Measurements from ENCODE around the gene DCAF8. TPM values are rescaled to one million over a fixed set of nuclear protein-coding genes. Genes with fewer than 3 reads are reported as not detected.
"Not testable (repeated sequence)": the region's sequence is repeated elsewhere in the genome, so short reads cannot be mapped to it uniquely, and the experiment has no call there.

DCAF8 gene
- 28.4 and 31.4 TPM in 2 replicates for total RNA-seq (2014; rRNA removed; shearing (Covaris generic))

DNA sequence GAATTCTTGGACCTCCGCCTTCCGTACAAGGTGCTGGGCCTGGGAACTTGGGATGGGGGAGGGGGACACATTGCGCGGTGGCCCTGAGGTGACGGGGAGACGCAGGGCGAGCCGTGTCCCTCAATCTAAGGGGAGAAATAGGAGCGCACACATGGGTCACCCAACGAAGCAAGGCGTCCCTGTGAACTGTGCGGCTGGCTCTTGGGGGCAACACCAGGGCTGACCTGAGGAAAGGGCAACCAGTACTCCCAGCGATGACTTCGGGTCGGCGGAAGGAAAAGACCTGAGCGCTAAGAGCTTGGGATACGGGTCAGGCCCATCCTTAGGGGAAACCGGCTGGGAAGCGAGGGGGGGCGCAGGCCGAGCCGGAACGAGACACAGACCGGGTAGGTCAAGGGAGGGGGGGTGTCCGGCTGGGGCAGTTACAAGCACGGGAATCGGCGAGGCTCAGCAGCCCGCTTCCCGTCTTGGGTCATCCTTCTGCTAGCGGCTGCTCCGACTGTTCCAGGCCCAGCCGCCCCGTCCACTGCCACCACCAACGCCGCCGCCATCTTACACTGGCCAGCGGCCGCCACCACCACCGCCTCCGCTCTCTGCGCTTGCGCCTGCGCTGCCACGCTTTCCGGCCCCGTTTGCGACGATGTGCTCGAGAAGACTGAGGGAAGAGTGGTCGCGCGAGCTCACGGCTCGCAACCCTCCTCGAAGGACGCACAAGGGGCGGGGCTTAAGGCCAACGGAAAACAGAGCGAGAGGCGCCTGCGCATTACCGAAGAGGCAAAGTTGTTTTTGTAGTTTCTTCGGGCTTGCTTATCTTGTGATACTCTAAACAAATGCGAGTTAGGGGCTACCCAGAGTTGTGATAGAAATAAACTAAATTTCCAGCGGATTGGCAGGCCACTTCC lies at the start of gene DCAF8:
Gene DCAF8, minus strand, starts transcription at position 657 of the 902 bp plus-strand sequence. CDS start 18,541 bp downstream, outside the sequence.
- peak; percentile 94 for DNase-seq (ENCODE audit: low read depth)

GRCh38 chr1:160309571-160309970 lies 47.2 kb upstream of the DCAF8 start:
- no peak for DNase-seq (ENCODE audit: low read depth)

DNA sequence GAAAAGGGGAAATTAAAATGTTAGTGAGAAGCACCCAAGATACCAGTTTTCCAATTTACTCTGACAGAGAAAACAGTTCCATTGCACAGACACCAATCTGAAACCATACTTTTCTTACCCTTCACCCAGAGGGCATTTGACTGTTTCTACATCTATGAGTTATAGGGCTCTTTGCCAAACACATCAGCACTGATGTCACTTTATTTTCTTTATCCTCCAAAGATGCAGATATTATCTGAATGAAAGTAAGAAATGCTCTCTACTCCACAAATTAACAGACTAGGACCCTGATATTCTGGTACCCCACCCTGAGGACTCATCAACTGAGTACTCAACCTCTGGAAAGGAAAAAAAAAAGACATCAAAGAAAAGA lies 46.8 kb upstream of the DCAF8 start:
- DNase-seq (ENCODE audit: low read depth), result peak; percentile 22

GRCh38 chr1:160308451-160309184 lies 46.3 kb upstream of the DCAF8 start:
- DNase-seq (ENCODE audit: low read depth), result no peak

GRCh38 chr1:160307118-160307791 lies 44.9 kb upstream of the DCAF8 start:
- no peak for DNase-seq (ENCODE audit: low read depth)

DNA sequence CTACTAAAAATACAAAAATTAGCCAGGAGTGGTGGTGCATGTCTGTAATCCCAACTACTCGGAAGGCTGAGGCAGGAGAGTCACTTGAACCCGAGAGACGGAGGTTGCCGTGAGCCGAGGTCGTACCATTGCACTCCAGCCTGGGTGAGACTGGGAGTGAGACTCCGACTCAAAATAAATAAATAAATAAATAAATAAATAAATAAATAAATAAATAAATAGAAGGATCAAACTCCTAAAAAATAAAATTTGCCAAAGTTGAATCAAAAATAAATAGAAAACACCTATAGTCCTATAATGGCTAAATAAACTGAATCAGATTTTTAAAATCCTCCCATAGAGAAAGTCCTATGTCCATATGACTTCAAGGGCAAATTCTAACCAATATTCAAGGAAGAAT lies 37.8 kb upstream of the DCAF8 start:
- DNase-seq (ENCODE audit: low read depth), result no peak

DNA sequence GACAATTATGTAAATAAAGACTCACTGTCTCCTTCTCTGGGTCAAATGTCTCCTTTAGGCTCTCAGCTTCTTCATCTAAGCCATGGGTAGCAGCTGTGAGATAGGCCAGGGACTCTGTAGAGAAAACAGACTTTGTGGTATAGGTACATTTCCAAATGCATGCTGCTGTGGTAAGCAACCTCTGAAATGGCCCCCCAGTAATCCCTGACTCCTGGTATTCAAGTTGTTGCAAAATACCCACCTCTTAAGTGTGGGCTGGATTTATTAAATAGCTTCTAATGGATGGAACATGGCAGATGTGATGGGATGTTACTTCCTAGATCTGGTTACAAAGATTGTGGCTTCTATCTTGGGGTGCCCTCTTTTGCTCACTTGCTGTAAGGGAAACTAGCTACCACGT lies 33.7 kb upstream of the DCAF8 start:
- no peak for DNase-seq (ENCODE audit: low read depth)

GRCh38 chr1:160293020-160293968 lies 30.9 kb upstream of the DCAF8 start:
- no peak for DNase-seq (ENCODE audit: low read depth)

GRCh38 chr1:160291248-160292220 lies 29.2 kb upstream of the DCAF8 start:
- DNase-seq (ENCODE audit: low read depth), result peak; percentile 57

- DNase-seq (ENCODE audit: low read depth), result not testable (repeated sequence)
Measured at GRCh38 chr1:160287769-160288168, 25.4 kb upstream of the DCAF8 start.

DNA sequence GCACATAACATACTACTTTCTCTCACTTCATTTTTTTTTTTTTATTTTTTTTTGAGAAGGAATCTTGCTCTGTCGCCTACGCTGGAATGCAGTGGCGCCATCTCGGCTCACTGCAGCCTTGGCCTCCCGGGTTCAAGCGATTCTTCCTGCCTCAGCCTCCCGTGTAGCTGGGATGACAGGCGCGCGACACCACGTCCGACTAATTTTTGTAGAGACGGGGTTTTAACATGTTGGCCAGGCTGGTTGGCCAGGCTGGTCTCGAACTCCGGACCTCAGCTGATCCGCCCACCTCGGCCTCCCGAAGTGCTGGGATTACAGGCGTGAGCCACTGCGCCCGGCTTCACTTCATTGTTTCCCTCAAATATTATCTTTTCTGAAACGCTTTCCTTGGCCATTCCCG lies 23.2 kb upstream of the DCAF8 start:
- DNase-seq (ENCODE audit: low read depth), result no peak

DNA sequence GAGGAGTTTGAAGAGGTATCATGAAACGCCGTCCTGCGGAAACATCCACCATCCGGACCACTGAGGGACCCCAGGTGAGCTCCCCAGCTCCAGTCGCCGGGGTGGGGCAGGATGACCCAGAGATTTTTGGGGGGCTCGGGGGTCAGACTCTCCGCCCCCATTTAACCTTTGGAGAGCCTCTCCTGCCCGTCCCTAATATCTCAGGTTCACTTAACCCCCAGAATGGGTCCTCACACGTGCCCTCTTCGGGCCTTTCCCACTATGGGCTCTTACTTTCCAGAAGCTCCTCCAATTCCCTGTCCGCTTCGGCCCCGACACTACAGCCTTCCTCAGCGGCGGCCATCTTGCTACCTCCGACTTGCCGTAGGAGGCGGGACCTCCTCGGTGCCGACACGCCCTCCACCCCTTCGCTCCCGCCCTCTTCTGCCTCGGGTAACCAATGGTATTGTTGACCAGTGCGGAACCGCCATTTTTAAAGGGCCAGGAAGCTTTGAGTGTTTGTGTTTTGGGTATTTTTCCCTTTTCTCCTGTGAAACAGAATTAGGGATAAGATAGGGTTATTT lies 22.5 kb upstream of the DCAF8 start, which contains the start of gene PEX19:
Gene PEX19, minus strand, starts transcription at position 352 of the 563 bp plus-strand sequence. Its CDS starts 9 bp downstream, at position 343.
- peak; percentile 87 for DNase-seq (ENCODE audit: low read depth)

DNA sequence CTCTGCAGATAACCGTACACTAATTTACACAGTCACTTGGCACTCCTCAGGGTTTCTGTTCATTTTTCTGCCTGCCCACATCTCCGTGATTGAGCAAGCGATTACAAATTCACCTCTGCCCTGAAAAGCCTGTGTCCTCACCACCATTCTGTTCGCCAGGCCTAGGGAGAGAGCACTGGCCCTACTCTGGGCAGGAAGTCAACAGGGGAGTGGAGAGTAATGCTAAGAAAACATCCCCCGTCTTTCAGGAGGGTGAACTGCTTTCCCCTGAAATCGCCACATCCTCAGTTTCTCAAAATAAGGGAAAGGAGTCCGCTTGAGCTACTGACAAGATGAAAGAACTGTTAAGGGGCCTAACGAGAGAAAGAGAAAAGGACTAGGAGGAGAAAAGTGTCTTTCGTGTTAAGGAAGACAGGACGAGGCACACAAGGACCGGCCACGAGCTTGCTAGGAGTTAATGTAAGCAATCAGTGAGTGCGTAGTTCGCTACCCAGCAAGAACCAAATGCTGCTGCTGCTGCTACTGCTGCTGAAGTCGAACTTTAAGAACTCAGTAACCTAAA lies 22.0 kb upstream of the DCAF8 start:
- DNase-seq (ENCODE audit: low read depth), result peak; percentile 45

GRCh38 chr1:160282807-160283206 lies 20.5 kb upstream of the DCAF8 start:
- DNase-seq (ENCODE audit: low read depth), result no peak

- DNase-seq (ENCODE audit: low read depth), result no peak
Measured at GRCh38 chr1:160277987-160278386, 15.6 kb upstream of the DCAF8 start.

DNA sequence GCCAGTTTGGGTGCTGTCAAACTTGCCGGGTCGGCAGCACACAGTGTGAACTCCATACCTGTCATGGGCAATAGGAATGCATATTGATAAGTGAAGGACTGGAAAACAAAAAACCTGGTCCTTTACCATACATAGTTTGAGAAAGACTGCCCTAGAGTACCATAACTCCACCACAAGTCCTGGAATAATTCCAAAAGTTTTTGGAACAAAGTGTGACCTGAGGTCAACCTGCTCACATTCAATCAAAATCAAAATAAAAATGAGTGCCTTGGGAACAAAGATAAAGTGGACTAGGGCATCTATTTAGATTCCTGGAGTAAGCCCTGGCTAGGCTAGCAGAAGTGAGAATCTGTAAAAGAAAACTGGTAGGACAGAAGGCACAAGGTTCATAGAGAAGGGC lies 15.0 kb upstream of the DCAF8 start:
- no peak for DNase-seq (ENCODE audit: low read depth)

GRCh38 chr1:160271025-160271424 lies 8.7 kb upstream of the DCAF8 start:
- no peak for DNase-seq (ENCODE audit: low read depth)

DNA sequence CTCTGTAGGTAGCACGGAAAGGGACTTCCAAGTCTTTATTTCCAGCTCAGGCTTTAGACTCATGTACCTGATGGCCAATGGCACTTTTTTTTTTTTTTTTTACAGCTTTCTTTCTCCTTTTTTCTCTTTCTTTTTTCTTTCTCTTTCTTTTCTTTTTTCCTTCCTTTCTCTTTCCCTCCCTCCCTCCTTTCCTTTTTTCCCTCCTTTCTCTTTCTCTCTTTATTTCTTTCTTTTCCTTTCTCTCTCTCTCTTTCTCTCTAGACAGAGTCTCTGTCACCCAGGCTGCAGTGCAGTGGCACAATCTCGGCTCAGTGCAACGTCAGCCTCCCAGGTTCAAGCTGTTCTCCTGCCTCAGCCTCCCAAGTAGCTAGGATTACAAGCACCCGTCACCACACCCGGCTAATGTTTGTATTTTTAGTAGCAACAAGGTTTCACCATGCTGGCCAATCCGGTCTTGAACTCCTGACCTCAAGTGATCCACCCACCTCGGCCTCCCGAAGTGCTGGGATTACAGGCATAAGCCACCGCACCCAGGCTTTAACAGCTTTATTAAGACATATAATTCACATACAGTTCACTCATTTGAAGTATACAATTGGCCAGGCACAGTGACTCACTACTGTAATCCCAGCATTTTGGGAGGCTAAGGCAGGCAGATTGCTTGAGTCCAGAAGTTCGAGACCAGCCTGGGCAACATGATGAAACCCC lies 5.1 kb upstream of the DCAF8 start:
- no peak for DNase-seq (ENCODE audit: low read depth)

Data from RPMI7951 (cell line).